H9 (cell line): ENCODE measurements around the gene MAPK8IP3. TPM values are rescaled to one million over a fixed set of nuclear protein-coding genes. Genes with fewer than 3 reads are reported as not detected.

ENCODE experiments used
- DNase-seq: peaks from one replicate; pipeline ENCODE4 v3.0.0-alpha.2; 2017
- H2AFZ ChIP-seq: one replicate; pipeline ENCODE4 v1.6.1; 2013; ENCODE audit warnings: mild to moderate bottlenecking, low read length, control low read depth, moderate library complexity
- H2AK5ac ChIP-seq: 2 replicates; pipeline ENCODE4 v1.6.1; 2013; ENCODE audit warnings: low read length, control low read depth, mixed read lengths; ENCODE audit not compliant: insufficient read length
- H2BK120ac ChIP-seq: one replicate; pipeline ENCODE4 v1.6.1; 2013; ENCODE audit warnings: low read depth, mild to moderate bottlenecking, low read length, control low read depth, inconsistent platforms; ENCODE audit not compliant: poor library complexity, severe bottlenecking
- H2BK12ac ChIP-seq: 2 replicates; pipeline ENCODE4 v1.6.1; 2013; ENCODE audit warnings: low read length, control low read depth, mixed read lengths, low read depth; ENCODE audit not compliant: insufficient read length
- H2BK15ac ChIP-seq: 2 replicates; pipeline ENCODE4 v1.6.1; 2013; ENCODE audit warnings: low read depth, low read length, control low read depth
- H2BK20ac ChIP-seq: one replicate; pipeline ENCODE4 v1.6.1; 2013; ENCODE audit warnings: low read depth, mild to moderate bottlenecking, low read length, control low read depth, inconsistent platforms; ENCODE audit not compliant: poor library complexity, severe bottlenecking
- H2BK5ac ChIP-seq: 2 replicates; pipeline ENCODE4 v1.6.1; 2013; ENCODE audit warnings: low read length, control low read depth, mixed read lengths; ENCODE audit not compliant: insufficient read length
- H3K14ac ChIP-seq: 2 replicates; pipeline ENCODE4 v1.6.1; 2013; ENCODE audit warnings: low read length, control low read depth; ENCODE audit not compliant: insufficient read depth
- H3K18ac ChIP-seq: 2 replicates; pipeline ENCODE4 v1.6.1; 2013; ENCODE audit warnings: low read depth, mild to moderate bottlenecking, mixed read lengths, low read length, control low read depth; ENCODE audit not compliant: insufficient read length
- H3K23ac ChIP-seq: 2 replicates; pipeline ENCODE4 v1.6.1; 2013; ENCODE audit warnings: low read length, control low read depth, mixed read lengths, low read depth; ENCODE audit not compliant: insufficient read length
- H3K23me2 ChIP-seq: 2 replicates; pipeline ENCODE4 v1.6.1; 2013; ENCODE audit warnings: low read depth, mild to moderate bottlenecking, mixed read lengths, low read length, control low read depth; ENCODE audit not compliant: insufficient read length, poor library complexity, severe bottlenecking
- H3K27ac ChIP-seq: 2 replicates; pipeline ENCODE4 v1.5.1; 2013; ENCODE audit warnings: low read length, control low read depth, mixed read lengths, low read depth; ENCODE audit not compliant: insufficient read length
- H3K27me3 ChIP-seq: 2 replicates; pipeline ENCODE4 v1.6.1; 2013; ENCODE audit warnings: low read length, control low read depth, inconsistent platforms; ENCODE audit not compliant: insufficient read depth
- H3K4ac ChIP-seq: 2 replicates; pipeline ENCODE4 v1.6.1; 2013; ENCODE audit warnings: low read depth, mild to moderate bottlenecking, control low read depth, inconsistent platforms, low read length, moderate library complexity
- H3K4me1 ChIP-seq: 2 replicates; pipeline ENCODE4 v1.6.1; 2013; ENCODE audit warnings: low read length, control low read depth, inconsistent platforms; ENCODE audit not compliant: insufficient read depth
- H3K4me2 ChIP-seq: 2 replicates; pipeline ENCODE4 v1.6.1; 2013; ENCODE audit warnings: low read length, control low read depth, mixed read lengths; ENCODE audit not compliant: insufficient read length, insufficient read depth
- H3K56ac ChIP-seq: 2 replicates; pipeline ENCODE4 v1.6.1; 2013; ENCODE audit warnings: low read depth, mild to moderate bottlenecking, mixed read lengths, low read length, control low read depth; ENCODE audit not compliant: insufficient read length
- H3K79me1 ChIP-seq: 2 replicates; pipeline ENCODE4 v1.6.1; 2013; ENCODE audit warnings: low read depth, mild to moderate bottlenecking, moderate library complexity, low read length, control low read depth, inconsistent platforms; ENCODE audit not compliant: insufficient read depth, poor library complexity, severe bottlenecking
- H3K79me2 ChIP-seq: 2 replicates; pipeline ENCODE4 v1.6.1; 2013; ENCODE audit warnings: low read length, control low read depth, inconsistent platforms; ENCODE audit not compliant: insufficient read depth
- H3K9ac ChIP-seq: 2 replicates; pipeline ENCODE4 v1.6.1; 2013; ENCODE audit warnings: low read length, control low read depth, mixed read lengths; ENCODE audit not compliant: insufficient read length; ENCODE audit errors: extremely low read depth
- H3K9me3 ChIP-seq: one replicate; pipeline ENCODE4 v1.6.1; 2013; ENCODE audit warnings: low read depth, low read length, inconsistent platforms; ENCODE audit not compliant: control insufficient read depth
- H3T11ph ChIP-seq: one replicate; pipeline ENCODE4 v1.6.1; 2013; ENCODE audit warnings: mild to moderate bottlenecking, low read length, control low read depth, inconsistent platforms
- H4K20me1 ChIP-seq: one replicate; pipeline ENCODE4 v1.6.1; 2013; ENCODE audit not compliant: control insufficient read depth, insufficient read length, insufficient read depth
- H4K5ac ChIP-seq: 2 replicates; pipeline ENCODE4 v1.6.1; 2013; ENCODE audit warnings: low read depth, mild to moderate bottlenecking, mixed read lengths, low read length, control low read depth; ENCODE audit not compliant: insufficient read length
- H4K8ac ChIP-seq: replicated peaks from 2 replicates; pipeline ENCODE4 v1.6.1; 2013; ENCODE audit warnings: low read length, control low read depth, mixed read lengths, low read depth; ENCODE audit not compliant: insufficient read length
- H4K91ac ChIP-seq: 2 replicates; pipeline ENCODE4 v1.6.1; 2013; ENCODE audit warnings: low read depth, mild to moderate bottlenecking, moderate library complexity, mixed read lengths, low read length, control low read depth; ENCODE audit not compliant: insufficient read length
- H3K27ac Mint-ChIP-seq, 3 experiments: 2 replicates in 2 of 3; 3 replicates in 1 of 3; pipeline ENCODE4 v1.8.0; 2020 to 2021; ENCODE audit warnings: mixed read lengths in 3 of 3, mild to moderate bottlenecking in 1 of 3, moderate library complexity in 1 of 3
- H3K27me3 Mint-ChIP-seq: 2 replicates; pipeline ENCODE4 v1.8.0; 2021; ENCODE audit warnings: low read depth, mild to moderate bottlenecking, moderate library complexity, mixed read lengths
- H3K36me3 Mint-ChIP-seq, 3 experiments: 2 replicates in 2 of 3; 3 replicates in 1 of 3; pipeline ENCODE4 v1.8.0; 2020 to 2021; ENCODE audit warnings: low read depth in 3 of 3, mixed read lengths in 3 of 3; ENCODE audit not compliant: insufficient read depth in 1 of 3
- H3K4me1 Mint-ChIP-seq, 2 experiments: 2 replicates each; pipeline ENCODE4 v1.8.0; 2020; ENCODE audit warnings: mixed read lengths in 2 of 2
- H3K4me3 Mint-ChIP-seq, 2 experiments: 2 replicates in 1 of 2; 3 replicates in 1 of 2; pipeline ENCODE4 v1.8.0; 2020 to 2021; ENCODE audit warnings: mild to moderate bottlenecking in 2 of 2, mixed read lengths in 2 of 2, moderate library complexity in 1 of 2
- H3K9me3 Mint-ChIP-seq, 2 experiments: 2 replicates in 1 of 2; 3 replicates in 1 of 2; pipeline ENCODE4 v1.8.0; 2020; ENCODE audit warnings: mild to moderate bottlenecking in 2 of 2, mixed read lengths in 2 of 2, moderate library complexity in 1 of 2
- CTCF ChIP-seq: fragments of 200-600 bp; sonication (generic); conservative IDR thresholded peaks from 3 replicates; pipeline ENCODE4 v1.8.0; 2021; ENCODE audit warnings: antibody characterized with exemption, mild to moderate bottlenecking
- WGBS: extraction: QIAGEN DNeasy Blood & Tissue Kit; methylation state at CpG from one replicate; pipeline ENCODE4 v1.1.7; 2013; ENCODE audit warnings: missing lambda C conversion rate, low lambda C conversion rate, mixed read lengths; ENCODE audit not compliant: insufficient read length; ENCODE audit errors: extremely low coverage; 5-methylcytosine and 5-hydroxymethylcytosine counted together
- total RNA-seq: library from RNA; stranded (reverse); gene quantifications from 2 replicates; pipeline ENCODE4 v1.2.1, GENCODE V29; 2021

The MAPK8IP3 gene
- total RNA-seq, 1 experiment from 2014 or later = 51.3 TPM

GRCh38 chr16:1747934-1748333 is 41.9 kb downstream of the MAPK8IP3 start:
- no peak overlapping the region for H3K27ac ChIP-seq
- no peak overlapping the region for H2BK5ac ChIP-seq
- H2BK20ac ChIP-seq = no peak overlapping the region
- no peak overlapping the region for H3K56ac ChIP-seq
- H3K27me3 ChIP-seq = no peaks in the 10 kb centered on the region
- no peak overlapping the region for H3K4me2 ChIP-seq
- Mint-ChIP-seq H3K27me3 (no peaks in the 10 kb centered on the region), H3K27ac (no peak overlapping the region), H3K36me3 (peaks cover 3 to 32% (median 32%) of the 10 kb centered on the region in 3 experiments), H3K4me1 (no peaks in the 10 kb centered on the region), H3K4me3 (no peak overlapping the region), H3K9me3 (no peaks in the 10 kb centered on the region)
- no peak for DNase-seq
- H3K18ac ChIP-seq = no peak overlapping the region
- no peak overlapping the region for H2AK5ac ChIP-seq
- no peak overlapping the region for H2BK15ac ChIP-seq
- no peak for TF ChIP-seq CTCF
- no peaks in the 10 kb centered on the region for H3K79me2 ChIP-seq
- no peaks in the 10 kb centered on the region for H3K9me3 ChIP-seq
- H4K8ac ChIP-seq = no peak overlapping the region
- no peak overlapping the region for H3T11ph ChIP-seq
- no peaks in the 10 kb centered on the region for H3K4me1 ChIP-seq
- H4K5ac ChIP-seq = no peak overlapping the region
- no peak overlapping the region for H3K9ac ChIP-seq
- H3K23me2 ChIP-seq = no peaks in the 10 kb centered on the region
- no peak overlapping the region for H2BK12ac ChIP-seq
- H3K23ac ChIP-seq = no peak overlapping the region
- no peak overlapping the region for H2AFZ ChIP-seq
- peaks cover 3% of the 10 kb centered on the region for H4K20me1 ChIP-seq
- H3K14ac ChIP-seq = no peak overlapping the region
- H3K79me1 ChIP-seq = no peaks in the 10 kb centered on the region
- H4K91ac ChIP-seq = no peak overlapping the region
- WGBS = no CpG with 5 or more reads among the region's 11 CpGs
- H2BK120ac ChIP-seq = no peak overlapping the region
- H3K4ac ChIP-seq = no peak overlapping the region
